Tibial nerve (tissue), 4 donors: ENCODE measurements around the gene NSUN2. TPM values are rescaled to one million over a fixed set of nuclear protein-coding genes. Genes with fewer than 3 reads are reported as not detected.

Experiments
- DNase-seq, 2 donors: peaks; one replicate each; pipeline ENCODE4 v3.0.0-alpha.2; 2019; ENCODE audit warnings: low spot score in 2 of 2
- H3K27ac ChIP-seq, 4 donors: fragments of 200-600 bp; sonication (generic) in 3 of 4; one replicate each; pipeline ENCODE4 v1.5.1; 2017 to 2019; ENCODE audit warnings: mild to moderate bottlenecking in 1 of 4
- H3K27me3 ChIP-seq, 2 donors: fragments of 200-600 bp; sonication (generic) in 1 of 2; one replicate each; pipeline versions ENCODE4 v1.5.1 to v1.6.0; 2017 to 2019
- H3K36me3 ChIP-seq, 3 donors: fragments of 200-600 bp; sonication (generic); one replicate each; pipeline ENCODE4 v1.5.1; 2018 to 2019
- H3K4me1 ChIP-seq, 4 donors: fragments of 200-600 bp; sonication (generic) in 3 of 4; one replicate each; pipeline ENCODE4 v1.5.1; 2017 to 2019
- H3K4me3 ChIP-seq, 4 donors: fragments of 200-600 bp; sonication (generic) in 3 of 4; one replicate each; pipeline ENCODE4 v1.5.1; 2017 to 2019; ENCODE audit warnings: mild to moderate bottlenecking in 1 of 4, moderate library complexity in 1 of 4
- H3K9me3 ChIP-seq, 4 donors: fragments of 200-600 bp; sonication (generic) in 3 of 4; one replicate each; pipeline ENCODE4 v1.5.1; 2017 to 2019
- CTCF ChIP-seq, 5 experiments: fragments of 200-600 bp in 3 of 5; fragments of 450-650 bp in 2 of 5; sonication (generic) in 3 of 5; IDR thresholded peaks; one replicate each; pipeline ENCODE4 v1.5.1; 2016 to 2019; ENCODE audit warnings: antibody characterized with exemption in 5 of 5, mild to moderate bottlenecking in 3 of 5, moderate library complexity in 2 of 5
- EP300 ChIP-seq, 2 donors: sonication (generic); formaldehyde crosslinking; IDR thresholded peaks; one replicate each; pipeline ENCODE4 v1.6.1; 2017; ENCODE audit warnings: antibody characterized with exemption in 2 of 2, mild to moderate bottlenecking in 1 of 2
- POLR2A ChIP-seq, 2 donors: fragments of 450-650 bp; IDR thresholded peaks; one replicate each; pipeline ENCODE4 v1.6.1; 2017; ENCODE audit warnings: antibody characterized with exemption in 2 of 2, mild to moderate bottlenecking in 2 of 2, moderate library complexity in 2 of 2
- WGBS, 2 donors: methylation state at CpG; one replicate each; pipeline ENCODE4 v1.1.5; 2018; 5-methylcytosine and 5-hydroxymethylcytosine counted together
- total RNA-seq, 4 donors: library from RNA; depleted of rRNA; stranded (reverse); fragments of >200 nt; gene quantifications; one replicate each; pipeline ENCODE4 v1.1.0, GENCODE V29; 2016

NSUN2 gene
- total RNA-seq, 4 donors from 2014 or later, result 43.5 to 73.5 (median 58.5) TPM

- peaks cover 4 to 86% (median 8%) of the 10 kb centered on the region in 3 donors for H3K36me3 ChIP-seq
- TF ChIP-seq CTCF (IDR thresholded peaks at IDR 0.05) (no peak), EP300 (IDR thresholded peaks at IDR 0.05) (no peak), POLR2A (IDR thresholded peaks at IDR 0.05) (no peak)
- 74 to 80% methylated on average over 4 of the region's 4 CpGs for WGBS, 2 donors
Observed at GRCh38 chr5:6623228-6623627, 9.6 kb downstream of the NSUN2 start.

GRCh38 chr5:6616632-6617031, 16.2 kb downstream of the NSUN2 start:
- Histone ChIP-seq H3K9me3 (no peaks in the 10 kb centered on the region), H3K36me3 (peaks cover 7 to 95% (median 10%) of the 10 kb centered on the region in 3 donors), H3K4me1 (no peaks in the 10 kb centered on the region), H3K4me3 (no peak overlapping the region), H3K27me3 (no peaks in the 10 kb centered on the region), H3K27ac (no peak overlapping the region)
- WGBS, 2 donors, result 91% methylated on average over 6 of the region's 6 CpGs
- no peak for DNase-seq
- TF ChIP-seq POLR2A (IDR thresholded peaks at IDR 0.05) (no peak), EP300 (IDR thresholded peaks at IDR 0.05) (no peak), CTCF (IDR thresholded peaks at IDR 0.05) (no peak)

More at GRCh38 chr5:6623228-6623627, 9.6 kb downstream of the NSUN2 start:
- Histone ChIP-seq H3K4me3 (no peak overlapping the region), H3K27me3 (no peaks in the 10 kb centered on the region), H3K27ac (no peak overlapping the region), H3K4me1 (no peaks in the 10 kb centered on the region), H3K9me3 (peaks cover 0 to 5% (median 0%) of the 10 kb centered on the region in 4 donors)
- DNase-seq, result no peak

- no peaks in the 10 kb centered on the region for H3K27me3 ChIP-seq
- WGBS, 2 donors, result 54 to 70% methylated on average over 8 of the region's 8 CpGs
- no peak for DNase-seq
- H3K9me3 ChIP-seq, result no peaks in the 10 kb centered on the region
- peaks cover 7 to 95% (median 10%) of the 10 kb centered on the region in 3 donors for H3K36me3 ChIP-seq
- no peak overlapping the region for H3K4me3 ChIP-seq
- no peaks in the 10 kb centered on the region for H3K4me1 ChIP-seq
- no peak for TF ChIP-seq CTCF (IDR thresholded peaks at IDR 0.05)
- no peak for TF ChIP-seq POLR2A (IDR thresholded peaks at IDR 0.05)
- no peak for TF ChIP-seq EP300 (IDR thresholded peaks at IDR 0.05)
- no peak overlapping the region for H3K27ac ChIP-seq
Observed at GRCh38 chr5:6615034-6615815, 17.6 kb downstream of the NSUN2 start.

GRCh38 chr5:6611334-6612256, 21.2 kb downstream of the NSUN2 start:
- no peak overlapping the region for H3K27ac ChIP-seq
- WGBS, 2 donors, result 87 to 89% methylated on average over 20 of the region's 20 CpGs

More at GRCh38 chr5:6611334-6612256, 21.2 kb downstream of the NSUN2 start:
- H3K27me3 ChIP-seq, result no peaks in the 10 kb centered on the region
- peaks cover 0 to 99% (median 19%) of the 10 kb centered on the region in 3 donors for H3K36me3 ChIP-seq
- H3K4me3 ChIP-seq, result no peak overlapping the region
- no peak for DNase-seq
- no peaks in the 10 kb centered on the region for H3K9me3 ChIP-seq
- TF ChIP-seq POLR2A (IDR thresholded peaks at IDR 0.05) (no peak), CTCF (IDR thresholded peaks at IDR 0.05) (no peak), EP300 (IDR thresholded peaks at IDR 0.05) (no peak)
- no peaks in the 10 kb centered on the region for H3K4me1 ChIP-seq
